A673 (cell line): Measurements from ENCODE around the gene CPLX1. TPM values are rescaled to one million over a fixed set of nuclear protein-coding genes. Genes with fewer than 3 reads are reported as not detected.

Experiments used
- BruUV-seq: library from RNA; stranded (reverse); fragments of 400-500 nt; replicated peaks from 2 replicates; lab custom pipeline; 2021; lab: Mats Ljungman, UMichigan
- CTCF ChIA-PET: fragments of 300-600 bp; sonication (Branson Sonifier 250); formaldehyde crosslinking; loops from one replicate; lab custom pipeline; 2022; ENCODE audit warnings: antibody characterized with exemption; lab: Charles Lee
- POLR2A ChIA-PET: fragments of 300-600 bp; sonication (Branson Sonifier 250); formaldehyde crosslinking; loops from one replicate; lab custom pipeline; 2022; ENCODE audit warnings: antibody characterized with exemption; ENCODE audit not compliant: low non-redundant PET; lab: Charles Lee
- DNase-seq: peaks from one replicate; pipeline ENCODE4 v3.0.0-alpha.2; 2015; ENCODE audit warnings: low spot score
- H3K27ac ChIP-seq: fragments of 200-600 bp; sonication (generic); 2 replicates; pipeline ENCODE4 v1.5.1; 2016; ENCODE audit warnings: mixed run types, low read depth, mild to moderate bottlenecking, mixed read lengths, antibody characterized with exemption, low read length; ENCODE audit not compliant: poor library complexity, severe bottlenecking
- H3K27me3 ChIP-seq: fragments of 200-600 bp; sonication (generic); replicated peaks from 2 replicates; pipeline ENCODE4 v1.6.1; 2017; ENCODE audit warnings: mixed run types, low read depth, mild to moderate bottlenecking, mixed read lengths, antibody characterized with exemption, low read length; ENCODE audit not compliant: insufficient read depth, poor library complexity
- H3K36me3 ChIP-seq: fragments of 200-600 bp; sonication (generic); 2 replicates; pipeline ENCODE4 v1.6.1; 2016; ENCODE audit warnings: mixed run types, mild to moderate bottlenecking, mixed read lengths, antibody characterized with exemption, low read length; ENCODE audit not compliant: insufficient read depth, poor library complexity, severe bottlenecking
- H3K4me1 ChIP-seq: fragments of 200-600 bp; sonication (generic); 2 replicates; pipeline ENCODE4 v1.6.1; 2017; ENCODE audit warnings: mixed run types, mild to moderate bottlenecking, mixed read lengths, antibody characterized with exemption, low read length; ENCODE audit not compliant: insufficient read depth, poor library complexity, severe bottlenecking
- H3K4me3 ChIP-seq: fragments of 200-600 bp; sonication (generic); 2 replicates; pipeline ENCODE4 v1.5.1; 2016; ENCODE audit warnings: low read depth, mixed run types, mild to moderate bottlenecking, mixed read lengths, low read length; ENCODE audit not compliant: poor library complexity, severe bottlenecking
- H3K9me3 ChIP-seq: fragments of 200-600 bp; sonication (generic); 2 replicates; pipeline ENCODE4 v1.6.1; 2016; ENCODE audit warnings: mixed run types, low read depth, mild to moderate bottlenecking, mixed read lengths, antibody characterized with exemption, low read length; ENCODE audit not compliant: poor library complexity, severe bottlenecking
- EZH2 ChIP-seq: fragments of 200-600 bp; sonication (generic); IDR thresholded peaks from 2 replicates; pipeline ENCODE4 v1.6.1; 2017; ENCODE audit warnings: borderline replicate concordance, low read depth, mild to moderate bottlenecking, mixed read lengths, antibody characterized with exemption, low read length; ENCODE audit not compliant: poor library complexity, severe bottlenecking
- intact Hi-C: fragments of 100-400 bp; cut with micrococcal nuclease; formaldehyde crosslinking; loops from one replicate; pipeline ENCODE4 v1.10.0; 2022; ENCODE audit not compliant: unreplicated experiment
- total RNA-seq: library from RNA; stranded (reverse); gene quantifications from 2 replicates; pipeline ENCODE4 v1.2.3, GENCODE V29; 2021
- TF ChIP-seq, protein P1 (sequence below): fragments of 300-800, 200-600 bp; sonication (generic); conservative IDR thresholded peaks from 2 replicates; pipeline ENCODE4 v1.5.1; 2017; ENCODE audit warnings: low read depth, mild to moderate bottlenecking, antibody characterized with exemption, low read length, moderate library complexity, mixed read lengths

The CPLX1 gene
- total RNA-seq, 1 experiment from 2014 or later, result 4.6 TPM

DNA sequence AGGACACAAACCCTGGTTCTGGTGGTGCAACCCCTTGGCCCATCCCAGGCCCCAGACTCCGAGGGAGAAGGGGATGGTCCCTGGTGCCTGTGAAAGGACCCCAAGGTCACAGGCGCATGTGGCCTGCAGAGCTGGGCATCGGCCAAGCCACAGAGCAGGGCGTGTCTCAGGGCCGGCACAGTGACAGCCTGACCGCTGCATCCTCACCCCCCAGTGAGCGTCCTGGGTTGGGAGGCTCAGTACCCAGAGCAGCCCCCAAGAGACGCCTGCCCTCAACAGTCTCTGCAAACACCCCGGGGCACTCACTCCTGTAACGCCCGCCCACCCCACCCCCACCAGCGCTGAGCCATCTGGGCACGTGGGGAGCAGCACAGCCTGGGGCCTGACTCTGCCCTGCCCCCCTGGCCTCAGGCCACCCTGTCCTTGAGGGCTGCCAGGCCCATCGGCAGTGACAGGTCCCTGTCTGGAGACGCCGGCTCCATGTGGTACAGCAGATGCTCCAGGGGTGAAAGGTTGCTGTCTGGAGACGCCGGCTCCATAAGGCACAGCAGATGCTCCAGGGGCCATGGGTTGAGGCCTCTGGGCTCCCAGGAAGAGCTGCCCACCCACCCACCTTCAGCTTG is 24.5 kb upstream of the CPLX1 start:
- DNase-seq, result no peak
- H3K27ac ChIP-seq, result no peak overlapping the region
- H3K4me1 ChIP-seq, result no peaks in the 10 kb centered on the region
- intact Hi-C loops, result no loop called here
- TF ChIP-seq, protein P1, sequence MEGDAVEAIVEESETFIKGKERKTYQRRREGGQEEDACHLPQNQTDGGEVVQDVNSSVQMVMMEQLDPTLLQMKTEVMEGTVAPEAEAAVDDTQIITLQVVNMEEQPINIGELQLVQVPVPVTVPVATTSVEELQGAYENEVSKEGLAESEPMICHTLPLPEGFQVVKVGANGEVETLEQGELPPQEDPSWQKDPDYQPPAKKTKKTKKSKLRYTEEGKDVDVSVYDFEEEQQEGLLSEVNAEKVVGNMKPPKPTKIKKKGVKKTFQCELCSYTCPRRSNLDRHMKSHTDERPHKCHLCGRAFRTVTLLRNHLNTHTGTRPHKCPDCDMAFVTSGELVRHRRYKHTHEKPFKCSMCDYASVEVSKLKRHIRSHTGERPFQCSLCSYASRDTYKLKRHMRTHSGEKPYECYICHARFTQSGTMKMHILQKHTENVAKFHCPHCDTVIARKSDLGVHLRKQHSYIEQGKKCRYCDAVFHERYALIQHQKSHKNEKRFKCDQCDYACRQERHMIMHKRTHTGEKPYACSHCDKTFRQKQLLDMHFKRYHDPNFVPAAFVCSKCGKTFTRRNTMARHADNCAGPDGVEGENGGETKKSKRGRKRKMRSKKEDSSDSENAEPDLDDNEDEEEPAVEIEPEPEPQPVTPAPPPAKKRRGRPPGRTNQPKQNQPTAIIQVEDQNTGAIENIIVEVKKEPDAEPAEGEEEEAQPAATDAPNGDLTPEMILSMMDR, result no peak
- TF ChIP-seq EZH2, result no peak
- BruUV-seq, result no TSS peak
- ChIA-PET CTCF (no interaction called here), POLR2A (no interaction called here)
- H3K27me3 ChIP-seq, result no peaks in the 10 kb centered on the region
- no peaks in the 10 kb centered on the region for H3K36me3 ChIP-seq
- no peaks in the 10 kb centered on the region for H3K9me3 ChIP-seq
- no peak overlapping the region for H3K4me3 ChIP-seq

DNA sequence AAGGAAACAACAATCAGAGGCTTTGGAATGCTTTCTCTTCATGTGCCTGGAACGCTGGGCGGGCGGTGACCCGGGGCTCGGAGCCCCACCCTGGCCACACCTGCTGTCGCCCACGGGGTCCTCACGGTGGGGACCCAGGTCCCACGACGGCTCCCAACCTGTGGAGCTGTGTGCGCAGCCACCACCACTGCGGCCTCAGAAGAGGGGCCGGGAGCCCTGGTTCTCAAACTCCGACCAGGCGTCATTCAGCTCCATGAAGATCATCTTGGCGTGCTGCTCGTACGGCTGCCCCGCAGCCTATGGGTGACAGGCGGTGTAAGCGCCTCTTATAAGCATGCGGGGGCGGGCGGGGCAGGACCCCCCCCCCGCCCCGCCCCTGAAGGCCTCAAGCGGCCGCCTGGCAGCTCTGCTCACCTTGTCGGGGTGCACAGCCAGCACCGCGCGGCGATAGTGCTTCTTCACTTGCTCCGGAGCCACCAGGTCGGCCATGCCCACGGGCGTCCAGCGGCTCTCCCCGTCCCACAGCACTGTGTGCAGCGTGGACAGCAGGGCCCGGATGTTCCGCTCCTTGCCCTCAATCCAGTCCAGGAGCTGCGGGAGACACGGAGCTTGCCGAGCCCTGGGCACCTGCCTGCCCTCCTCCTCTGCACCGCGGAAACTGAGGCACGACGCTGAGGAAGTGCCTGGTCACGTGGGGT is 23.7 kb upstream of the CPLX1 start:
- H3K36me3 ChIP-seq, result no peaks in the 10 kb centered on the region
- H3K4me3 ChIP-seq, result no peak overlapping the region
- intact Hi-C loops, result no loop called here
- CTCF ChIA-PET, result no interaction called here
- H3K4me1 ChIP-seq, result no peaks in the 10 kb centered on the region
- POLR2A ChIA-PET, result no interaction called here
- DNase-seq, result no peak
- BruUV-seq, result TSS peak; percentile 69
- H3K9me3 ChIP-seq, result no peaks in the 10 kb centered on the region
- H3K27ac ChIP-seq, result no peak overlapping the region
- TF ChIP-seq EZH2, result no peak
- TF ChIP-seq, protein P1, result no peak
- no peaks in the 10 kb centered on the region for H3K27me3 ChIP-seq

DNA sequence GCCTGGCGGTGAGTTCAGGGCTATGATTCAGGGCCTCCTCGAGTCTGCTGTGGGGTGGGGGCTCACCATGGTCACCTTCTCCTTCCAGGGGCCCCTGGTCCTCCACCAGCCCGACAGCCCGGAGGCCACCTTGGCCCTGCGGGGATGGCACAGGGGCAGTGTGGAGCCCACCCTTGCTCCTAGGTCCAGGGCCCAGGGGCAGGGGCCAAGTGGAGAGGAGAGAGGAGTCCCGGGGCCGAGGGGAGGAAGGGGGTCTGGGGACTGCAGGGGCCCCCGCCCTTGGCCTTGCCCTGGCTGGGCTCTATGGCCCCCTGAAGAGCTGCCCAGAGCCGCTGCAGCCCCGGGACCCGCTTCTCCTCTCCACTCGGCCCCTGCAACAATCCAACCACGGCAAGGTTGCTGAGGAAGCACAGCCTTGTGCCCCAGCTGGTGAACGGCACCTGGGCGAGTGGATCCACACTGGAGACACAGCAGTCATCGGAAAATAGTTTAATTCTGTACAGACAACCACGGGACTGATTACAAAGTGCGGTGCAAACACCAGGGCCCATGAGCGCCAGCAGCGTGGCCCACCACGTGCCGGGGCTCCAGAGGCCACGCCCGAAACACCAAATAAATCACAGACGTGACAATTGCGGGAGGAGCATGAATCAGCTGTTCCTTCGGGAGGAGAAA is 23.0 kb upstream of the CPLX1 start:
- intact Hi-C loops, result no loop called here
- no peak overlapping the region for H3K27ac ChIP-seq
- ChIA-PET CTCF (no interaction called here), POLR2A (no interaction called here)
- BruUV-seq, result no TSS peak
- no peaks in the 10 kb centered on the region for H3K9me3 ChIP-seq
- TF ChIP-seq, protein P1, result no peak
- no peak for DNase-seq
- H3K27me3 ChIP-seq, result no peaks in the 10 kb centered on the region
- H3K4me1 ChIP-seq, result no peaks in the 10 kb centered on the region
- H3K36me3 ChIP-seq, result no peaks in the 10 kb centered on the region
- no peak overlapping the region for H3K4me3 ChIP-seq
